Renal pelvis (tissue), 4 donors: ENCODE data around the gene MDP1. TPM values are rescaled to one million over a fixed set of nuclear protein-coding genes. Genes with fewer than 3 reads are reported as not detected.
"Not testable (repeated sequence)": the region's sequence is repeated elsewhere in the genome, so short reads cannot be mapped to it uniquely, and the experiment has no call there.

Experiments
- DNase-seq: peaks from one replicate; pipeline ENCODE4 v3.0.0-alpha.2; 2013
- polyA plus RNA-seq, 3 donors: library from polyadenylated mRNA; unstranded; fragments of 120-200 nt; gene quantifications; one replicate each; pipeline ENCODE4 v1.2.1, GENCODE V29; 2013; ENCODE audit not compliant: insufficient read length in 3 of 3

Gene MDP1
- polyA plus RNA-seq, 3 donors = 13.0 to 20.1 (median 15.3) TPM

DNA sequence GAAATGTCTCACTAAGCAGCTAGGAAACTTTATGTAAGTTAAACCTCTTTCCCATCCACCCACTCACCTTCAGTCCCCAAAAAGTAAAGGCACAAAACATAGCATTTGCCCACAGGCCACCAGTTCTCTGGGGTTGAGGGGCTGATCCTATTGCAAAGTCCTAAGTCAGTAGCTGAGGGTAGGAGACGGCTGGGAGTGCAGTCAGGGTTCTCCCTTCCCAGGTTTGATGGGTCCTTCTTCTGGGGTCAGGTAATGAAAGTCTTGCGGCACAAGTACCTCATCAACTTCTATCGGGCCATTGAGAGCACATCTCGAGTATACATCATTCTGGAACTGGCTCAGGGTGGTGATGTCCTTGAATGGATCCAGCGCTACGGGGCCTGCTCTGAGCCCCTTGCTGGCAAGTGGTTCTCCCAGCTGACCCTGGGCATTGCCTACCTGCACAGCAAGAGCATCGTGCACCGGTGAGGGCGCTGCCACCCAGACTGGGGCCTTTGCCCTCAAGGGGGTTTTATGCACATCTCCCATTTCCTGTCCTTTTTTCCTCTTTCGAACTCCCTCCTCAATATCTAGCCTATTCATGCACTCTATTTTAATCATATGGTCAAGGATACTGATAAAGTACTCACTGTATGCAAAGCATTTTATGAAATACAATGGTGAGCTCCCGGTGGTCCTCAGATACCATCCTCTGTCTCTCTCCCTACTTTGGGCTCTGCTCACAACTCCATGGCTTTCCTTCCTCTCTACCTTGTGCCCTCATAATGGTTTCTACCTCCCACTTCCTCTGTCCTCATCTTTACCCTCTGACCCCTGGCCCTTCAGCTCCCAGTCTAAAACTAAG, 9.4 kb downstream of the MDP1 start:
- no peak for DNase-seq

GRCh38 chr14:24204163-24205146, 11.4 kb downstream of the MDP1 start:
- DNase-seq = no peak

- not testable (repeated sequence) for DNase-seq
These were observed 12.5 kb downstream of the MDP1 start for GRCh38 chr14:24203249-24203886.

DNA sequence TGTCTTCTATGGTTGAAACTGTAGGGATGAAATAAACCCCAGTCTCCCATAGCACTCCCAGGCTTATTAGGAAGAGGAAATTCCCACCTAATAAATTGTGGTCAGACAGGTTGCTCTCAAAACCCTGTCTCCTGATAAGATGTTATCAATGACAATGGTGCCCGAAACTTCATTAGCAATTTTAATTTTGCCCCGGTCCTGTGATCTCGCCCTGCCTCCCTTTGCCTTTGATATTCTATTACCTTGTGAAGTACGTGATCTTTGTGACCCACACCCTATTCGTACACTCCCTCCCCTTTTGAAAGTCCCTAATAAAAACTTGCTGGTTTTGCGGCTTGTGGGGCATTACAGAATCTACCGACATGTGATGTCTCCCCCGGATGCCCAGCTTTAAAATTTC, 13.3 kb downstream of the MDP1 start:
- not testable (repeated sequence) for DNase-seq

GRCh38 chr14:24198814-24199524, 16.9 kb downstream of the MDP1 start:
- no peak for DNase-seq

- DNase-seq = no peak
These were observed 18.8 kb downstream of the MDP1 start for GRCh38 chr14:24197056-24197450.

GRCh38 chr14:24196071-24197055, 19.5 kb downstream of the MDP1 start:
- no peak for DNase-seq

DNA sequence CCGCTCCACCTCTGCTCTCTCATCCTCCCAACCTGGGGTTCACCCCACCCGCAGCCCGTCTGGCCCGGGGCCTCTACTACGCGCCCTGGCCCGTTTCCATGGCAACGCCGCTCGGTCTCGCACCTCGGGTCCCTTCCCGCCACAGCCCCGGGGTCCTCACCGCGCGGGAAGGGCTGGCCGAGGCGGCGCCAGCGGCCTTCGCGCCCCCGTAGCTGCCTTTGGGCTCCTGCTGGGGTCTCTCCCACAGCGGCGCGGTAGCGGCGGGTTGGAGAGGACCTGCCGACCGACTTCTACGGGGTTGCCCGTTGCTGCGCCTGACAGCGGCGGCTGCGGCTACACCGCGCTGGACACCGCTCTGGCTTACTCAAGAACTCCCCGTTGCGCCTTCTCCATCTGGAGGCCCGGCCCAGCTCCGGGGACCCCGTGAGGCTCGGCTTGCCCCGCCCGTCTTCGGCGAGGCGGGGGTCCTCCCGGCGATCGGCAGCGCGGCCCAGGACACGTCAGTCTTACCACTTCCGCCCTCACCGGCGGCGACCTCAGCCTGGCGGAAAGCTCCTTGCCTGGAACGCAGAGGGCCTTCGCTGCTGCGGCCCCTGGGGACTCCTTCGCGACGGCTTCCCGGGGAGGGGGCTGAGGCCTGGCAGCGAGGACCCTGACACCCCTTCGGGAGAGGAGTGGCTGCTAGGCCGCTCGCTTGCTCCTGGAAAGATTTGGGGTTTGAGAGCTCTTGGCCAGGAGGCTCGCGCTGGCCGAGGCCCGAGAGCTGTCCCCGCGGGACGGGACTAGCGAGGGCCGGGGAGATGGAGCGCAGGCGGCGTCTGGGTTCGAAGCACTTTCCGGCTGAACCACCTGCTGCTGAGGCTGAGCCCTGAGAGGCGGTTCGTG, 20.4 kb downstream of the MDP1 start, which contains the start of gene TM9SF1:
Gene TM9SF1 (minus strand): TSS at position 256 of the 885 bp plus-strand sequence. CDS start 422 bp downstream, outside the sequence.
- peak; percentile 89 for DNase-seq

GRCh38 chr14:24194873-24195185, 21.0 kb downstream of the MDP1 start:
- DNase-seq = no peak

GRCh38 chr14:24194186-24194872, 21.5 kb downstream of the MDP1 start:
- no peak for DNase-seq

- DNase-seq = no peak
These were observed 22.9 kb downstream of the MDP1 start for GRCh38 chr14:24192933-24193332.

- DNase-seq = no peak
These were observed 25.4 kb downstream of the MDP1 start for GRCh38 chr14:24190416-24190815.

DNA sequence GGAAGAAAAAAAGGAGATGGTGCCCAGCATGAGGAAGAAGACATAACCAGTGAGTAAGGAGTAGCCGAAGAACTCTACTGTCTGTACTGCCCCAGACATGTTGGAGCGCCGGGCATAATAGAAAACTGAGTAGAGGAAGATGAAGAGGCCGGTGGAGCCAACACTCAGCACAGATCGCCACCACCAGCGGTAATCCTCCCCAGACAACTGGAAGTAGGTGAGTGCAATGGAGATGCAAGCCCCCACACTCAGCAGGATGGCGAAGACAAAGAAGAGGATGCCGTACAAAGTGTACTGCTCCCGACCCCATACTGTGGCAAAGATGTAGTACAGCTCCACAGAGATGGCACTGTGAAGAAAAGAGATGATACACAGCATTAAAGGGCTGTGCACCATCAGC, 26.4 kb downstream of the MDP1 start:
- DNase-seq = no peak

DNA sequence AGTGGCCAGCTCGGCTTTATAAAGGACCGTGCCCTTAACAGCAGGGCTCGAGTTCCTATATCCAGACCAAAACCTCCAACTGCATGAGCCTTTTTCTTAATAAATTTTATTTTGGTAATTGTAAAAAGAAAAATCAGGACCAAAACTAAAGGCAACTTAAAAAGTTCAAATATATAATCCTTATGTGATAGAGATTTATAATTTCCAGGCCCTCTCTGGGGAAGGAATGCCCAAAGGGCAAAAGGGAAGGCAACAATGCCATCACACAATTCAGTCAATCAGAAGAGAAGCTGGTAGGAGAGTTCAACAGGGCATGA, 26.8 kb downstream of the MDP1 start:
- no peak for DNase-seq

GRCh38 chr14:24188251-24189058, 27.4 kb downstream of the MDP1 start, which contains the start of gene IPO4:
Gene IPO4 (minus strand): TSS chr14:24188816. CDS start chr14:24188787, 29 bp downstream.
- peak; percentile 97 for DNase-seq

DNA sequence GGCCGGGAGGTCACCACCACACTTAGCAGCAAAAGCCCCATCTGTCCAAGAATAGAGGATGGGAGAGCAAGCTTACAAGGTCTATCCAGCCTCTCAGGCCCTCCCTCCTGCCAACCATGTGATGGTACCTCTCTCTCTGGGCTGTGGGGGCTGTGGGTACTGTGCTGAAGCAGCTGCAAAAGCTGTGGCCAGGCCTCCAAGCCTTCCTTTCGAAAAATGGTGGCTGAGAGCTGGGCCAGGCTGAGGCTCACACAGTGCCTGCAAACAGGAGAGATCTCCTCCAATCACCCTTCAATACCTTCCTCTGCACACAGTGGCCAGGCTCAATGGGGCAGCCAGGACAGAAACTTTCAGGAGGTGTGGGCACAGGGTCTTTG, 28.3 kb downstream of the MDP1 start:
- no peak for DNase-seq

DNA sequence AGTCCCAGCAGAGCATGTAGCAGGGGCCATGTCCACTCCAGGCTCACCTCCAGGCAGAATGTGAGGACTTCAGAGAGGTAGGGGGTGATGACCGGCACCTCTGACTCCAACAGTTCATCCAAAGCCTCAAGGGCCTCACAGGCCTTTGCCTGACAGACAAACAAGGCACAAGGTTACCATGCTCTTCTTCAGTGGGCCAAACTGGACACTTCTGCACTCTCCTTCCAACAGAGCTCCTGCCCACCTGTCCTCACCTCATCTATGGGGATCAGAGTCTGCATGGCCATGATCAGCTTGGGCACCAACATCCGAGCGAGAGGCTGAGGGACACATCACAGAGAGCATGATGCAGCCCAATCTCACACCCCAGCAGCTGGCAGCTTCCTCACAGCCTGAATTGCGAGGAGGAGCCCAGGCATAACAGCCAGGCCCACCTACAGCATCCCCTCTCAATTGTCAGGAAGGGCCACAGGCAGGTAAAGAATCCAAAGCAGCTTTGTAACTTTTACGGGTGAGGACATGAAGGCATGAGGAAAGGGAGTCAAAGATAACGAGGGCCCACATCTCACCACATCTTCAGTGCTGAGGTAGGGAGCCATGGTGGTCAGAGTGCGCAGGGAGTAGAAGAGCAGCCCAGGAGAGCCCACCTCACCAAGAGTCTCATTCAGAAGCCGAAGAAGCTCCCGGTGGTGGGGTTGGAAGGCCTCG, 28.9 kb downstream of the MDP1 start:
- DNase-seq = no peak
